HG02610 (cell line): ENCODE measurements around the gene SRGAP2B.
"Not testable (repeated sequence)": the region's sequence is repeated elsewhere in the genome, so short reads cannot be mapped to it uniquely, and the experiment has no call there.

Experiments
- ATAC-seq: cut with Tn5 transposase; IDR thresholded peaks from one replicate; pipeline ENCODE4 v1.9.1; 2021; ENCODE audit warnings: mild to moderate bottlenecking, moderate library complexity; ENCODE audit not compliant: unreplicated experiment

The SRGAP2B gene

DNA sequence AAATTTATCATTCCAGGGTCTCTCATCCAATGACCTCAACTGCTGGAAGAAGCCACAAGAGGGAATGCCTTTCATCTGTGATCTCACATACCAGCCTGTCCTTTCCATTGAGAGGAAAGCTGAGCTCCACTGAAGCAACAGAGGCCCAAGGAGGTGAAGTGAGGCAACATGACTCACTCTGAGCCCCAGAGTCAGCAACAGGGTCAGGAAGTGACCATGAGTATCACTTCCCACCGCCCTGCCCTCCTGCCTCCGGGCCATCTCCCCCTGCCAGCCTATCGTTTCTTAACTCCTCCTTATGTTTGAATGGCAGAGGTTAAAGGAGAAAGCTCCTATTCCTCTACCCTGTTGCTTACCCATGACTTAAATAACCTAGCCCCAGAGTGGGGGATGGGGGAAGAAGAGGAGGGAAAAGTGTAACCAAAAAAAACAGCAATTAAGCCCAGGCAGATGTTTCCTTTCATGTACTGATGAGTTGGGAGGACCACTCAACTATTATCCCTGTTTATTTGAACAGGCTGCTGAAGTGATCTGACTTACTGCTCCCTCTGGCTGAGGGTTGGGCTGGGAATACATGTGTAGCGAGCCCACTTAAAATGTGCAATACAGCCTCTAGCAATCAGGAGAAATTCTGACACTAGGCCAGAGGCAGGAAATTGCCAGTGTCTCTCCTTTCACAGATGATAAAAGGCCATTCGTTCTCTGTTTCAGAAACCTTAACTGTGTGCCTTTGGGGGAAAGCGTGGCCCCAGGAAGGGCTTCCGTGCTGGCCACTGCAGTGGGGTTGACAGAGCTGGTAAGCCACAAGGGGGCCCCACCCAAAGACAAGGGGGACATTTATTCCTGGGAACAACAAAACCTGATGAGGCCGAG lies 177.7 kb downstream of the SRGAP2B start:
- ATAC-seq = not testable (repeated sequence)

DNA sequence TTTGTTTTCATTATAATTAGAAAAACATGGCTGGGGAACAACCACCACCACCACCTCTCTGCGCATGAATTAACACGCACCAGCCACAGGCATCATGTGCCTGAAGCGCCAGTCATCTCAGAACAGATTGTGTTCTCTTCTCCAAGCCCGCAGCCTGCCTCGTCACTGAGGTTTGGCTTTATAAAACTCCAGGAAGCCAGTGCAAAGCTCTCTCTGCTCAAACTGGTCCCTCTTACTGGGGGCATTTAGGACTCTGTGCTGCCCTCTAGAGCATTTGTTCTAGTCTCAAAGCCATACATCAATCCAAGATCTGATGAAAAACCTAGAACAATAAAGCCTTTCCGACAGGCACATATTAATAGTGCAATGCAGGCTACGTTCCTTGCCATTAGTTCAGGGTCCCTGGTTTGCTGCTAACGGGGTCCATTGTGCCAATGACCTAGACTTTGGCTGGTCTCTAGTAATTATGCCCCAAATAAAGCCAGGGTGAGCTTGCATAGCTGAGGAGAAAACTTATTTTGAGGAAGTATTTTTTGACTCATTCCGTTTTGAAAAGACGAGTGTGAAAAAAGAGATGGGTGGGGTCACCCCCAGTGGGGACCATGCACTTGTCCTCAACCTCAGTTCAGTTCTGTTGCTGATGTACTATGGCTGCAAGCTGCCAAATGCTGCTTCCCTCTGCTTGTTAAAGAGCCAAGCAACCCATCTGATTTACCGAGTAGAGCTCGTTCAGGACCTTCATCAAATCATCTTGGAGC lies 181.0 kb downstream of the SRGAP2B start:
- peak; percentile 63 for ATAC-seq

DNA sequence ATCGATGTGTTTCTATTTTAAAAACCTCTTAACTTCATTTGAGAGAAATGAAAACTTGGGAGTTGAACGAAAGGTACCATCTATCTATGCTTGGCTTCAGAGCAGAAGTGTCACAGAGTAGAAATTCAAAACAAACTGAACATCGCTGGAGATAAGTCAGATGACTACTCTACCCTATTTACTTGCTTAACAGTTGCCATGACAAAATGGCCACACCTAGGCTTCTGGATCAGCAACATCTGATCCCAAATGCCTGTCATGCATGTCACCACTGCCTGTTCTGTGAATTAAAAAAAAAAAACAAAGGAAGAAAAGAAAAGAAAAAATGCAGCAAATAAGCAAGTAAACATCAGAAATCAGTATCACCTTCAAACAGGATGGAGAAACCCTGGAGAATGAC lies 181.7 kb downstream of the SRGAP2B start:
- ATAC-seq = not testable (repeated sequence)

DNA sequence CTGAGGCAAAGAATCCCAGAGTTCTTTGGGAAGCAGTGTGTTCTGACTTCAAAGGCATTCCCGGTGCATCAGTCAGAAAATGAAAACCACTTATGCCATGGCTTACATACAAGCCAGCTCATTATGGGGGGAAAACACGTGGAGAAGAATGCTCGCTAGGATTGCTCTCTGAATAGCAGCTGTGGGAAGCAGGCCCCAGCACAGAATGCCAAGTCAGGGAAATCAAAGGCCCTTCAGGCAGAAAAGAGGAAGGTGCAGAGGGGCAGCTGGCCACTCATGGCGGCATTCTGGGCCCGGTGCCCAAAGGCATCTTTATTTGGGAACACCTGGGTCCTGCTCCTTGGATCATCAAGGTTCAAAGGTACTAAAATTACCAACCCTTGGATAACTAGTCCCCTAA lies 184.4 kb downstream of the SRGAP2B start:
- not testable (repeated sequence) for ATAC-seq

DNA sequence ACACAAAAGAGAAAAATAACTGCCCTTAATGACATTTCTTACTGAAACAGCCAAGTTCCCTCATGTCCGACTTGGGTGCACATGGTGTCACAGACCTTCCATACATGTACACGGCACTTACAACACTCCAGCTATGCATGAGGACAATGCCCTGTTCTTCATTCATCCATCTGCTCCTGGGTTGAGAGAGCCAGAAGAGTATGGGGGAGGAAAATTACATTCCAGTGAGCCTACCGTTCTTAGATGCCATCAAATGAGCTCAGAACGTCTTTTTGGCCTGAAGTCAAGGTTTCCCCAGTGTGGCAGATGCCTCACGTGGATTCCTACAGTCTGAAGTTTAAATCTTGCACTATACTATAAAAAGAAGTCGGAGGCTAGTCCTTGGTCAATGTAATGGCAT lies 194.3 kb downstream of the SRGAP2B start:
- not testable (repeated sequence) for ATAC-seq

DNA sequence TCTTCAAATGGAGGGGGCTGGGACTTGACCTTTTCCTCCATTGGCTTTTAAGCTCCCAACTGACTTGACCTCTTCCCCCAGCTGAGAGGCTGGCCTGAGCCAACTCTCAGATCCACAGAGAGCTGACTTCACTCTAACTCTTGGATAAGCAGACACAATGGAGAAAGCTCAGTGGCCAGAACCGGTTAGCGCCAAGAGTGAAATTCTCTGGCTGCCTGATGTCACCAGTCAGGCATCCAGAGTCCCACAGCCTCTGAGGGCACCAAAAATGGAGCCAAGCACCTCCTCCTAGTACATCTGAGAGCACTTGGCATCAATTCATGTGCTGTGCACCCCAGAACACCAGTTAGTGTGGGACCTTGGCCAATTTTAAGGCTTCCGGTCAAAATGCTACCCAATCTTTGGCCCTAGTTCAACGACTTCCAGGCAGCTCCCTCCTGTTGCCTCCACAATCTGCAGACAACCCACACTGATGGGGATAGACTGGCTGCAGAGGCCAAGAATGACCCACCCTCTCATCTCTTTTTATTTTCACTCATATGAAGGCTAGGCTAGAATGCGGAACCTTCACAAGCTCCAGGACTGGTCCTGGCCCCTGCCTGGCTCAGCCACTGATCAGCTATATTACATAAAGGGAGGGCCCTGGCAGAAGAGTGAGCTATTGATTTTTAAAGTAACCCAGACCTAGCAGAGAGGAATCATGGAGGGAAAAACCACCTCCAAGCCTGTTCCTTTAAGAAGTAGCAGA lies 200.5 kb downstream of the SRGAP2B start:
- ATAC-seq = not testable (repeated sequence)

DNA sequence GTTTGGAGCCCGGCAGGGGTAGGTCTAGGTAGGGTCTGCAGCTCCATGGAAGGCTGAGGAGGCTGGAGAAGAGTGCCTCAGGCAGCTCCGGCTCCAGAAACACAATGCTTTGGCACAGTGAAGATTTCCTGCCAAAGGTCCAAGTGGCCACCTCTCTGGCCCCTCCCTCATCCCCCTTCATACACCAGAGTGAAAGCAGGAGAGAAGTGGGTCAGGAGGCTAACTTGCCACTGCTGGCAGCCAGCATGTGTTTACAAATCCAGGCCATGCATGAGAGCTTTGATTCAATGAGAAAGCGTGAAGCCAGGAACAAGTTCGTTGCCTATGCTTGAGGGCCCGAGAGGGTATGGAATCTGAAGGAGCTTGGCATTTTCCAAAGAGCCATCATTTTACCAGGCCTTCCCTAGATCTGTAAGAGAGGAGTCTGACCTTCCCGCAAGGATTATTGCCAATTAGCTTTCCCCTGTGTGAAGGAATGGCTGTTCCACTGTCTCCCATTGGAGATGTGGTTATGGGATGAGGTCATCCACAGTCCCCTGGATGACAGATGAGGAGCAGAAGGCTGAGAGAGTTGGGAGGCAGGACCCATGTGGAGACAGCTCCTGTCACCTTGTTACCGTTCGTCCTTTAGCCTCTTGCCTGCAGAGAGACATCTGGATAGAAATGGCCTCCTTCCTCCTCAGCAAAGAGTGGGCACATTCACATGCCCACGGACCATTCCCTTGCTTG lies 201.3 kb downstream of the SRGAP2B start:
- ATAC-seq = not testable (repeated sequence)

DNA sequence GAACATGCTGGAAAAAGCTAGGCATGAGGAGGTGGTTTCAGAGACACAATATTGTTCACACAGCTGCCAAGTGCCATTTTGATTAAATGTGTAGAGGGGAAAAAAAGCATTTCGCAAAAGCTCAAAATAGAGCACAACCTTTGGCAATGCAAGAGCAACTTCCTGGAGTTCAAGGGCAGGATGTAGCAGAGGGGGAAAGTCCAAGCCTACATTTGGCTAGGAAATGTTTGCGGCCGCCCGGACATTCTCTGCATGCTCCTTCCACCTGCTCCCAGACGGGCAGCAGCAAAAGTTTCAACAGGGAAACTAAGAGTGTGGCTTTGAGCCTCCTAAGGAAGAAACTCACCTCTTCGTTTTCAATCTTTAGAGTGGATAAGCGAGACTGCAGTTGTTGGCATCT lies 202.1 kb downstream of the SRGAP2B start:
- not testable (repeated sequence) for ATAC-seq

DNA sequence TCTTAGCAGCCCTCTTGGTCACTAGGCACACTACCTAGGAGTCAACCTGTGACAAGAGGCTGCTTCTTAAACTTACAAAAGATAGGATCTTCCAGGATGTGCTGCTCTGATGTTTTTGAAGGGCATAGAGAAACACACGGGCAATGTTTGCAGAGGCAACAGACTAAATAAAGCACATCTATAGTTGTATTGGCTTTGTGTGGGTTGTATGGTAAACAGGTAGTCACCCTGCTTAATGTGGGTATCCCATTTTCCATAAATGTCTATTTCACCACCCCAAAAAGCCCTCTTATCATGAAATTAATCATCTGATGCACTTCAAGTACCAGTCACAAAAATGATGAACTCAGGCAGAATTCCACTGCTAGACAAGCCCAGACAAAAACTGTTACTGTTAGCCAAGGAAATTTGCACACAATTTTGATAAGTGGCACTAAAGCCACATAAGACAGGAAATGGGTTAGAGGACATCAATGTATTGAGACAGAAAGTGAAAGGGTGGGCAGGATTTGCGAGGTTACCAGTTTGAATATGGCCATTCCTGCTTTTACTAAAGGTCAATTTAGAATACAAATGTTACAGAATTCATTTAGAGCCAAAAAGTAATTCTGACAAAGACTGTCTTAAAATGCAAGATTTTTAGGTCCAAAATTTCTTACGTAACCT lies 205.5 kb downstream of the SRGAP2B start:
- ATAC-seq = not testable (repeated sequence)

DNA sequence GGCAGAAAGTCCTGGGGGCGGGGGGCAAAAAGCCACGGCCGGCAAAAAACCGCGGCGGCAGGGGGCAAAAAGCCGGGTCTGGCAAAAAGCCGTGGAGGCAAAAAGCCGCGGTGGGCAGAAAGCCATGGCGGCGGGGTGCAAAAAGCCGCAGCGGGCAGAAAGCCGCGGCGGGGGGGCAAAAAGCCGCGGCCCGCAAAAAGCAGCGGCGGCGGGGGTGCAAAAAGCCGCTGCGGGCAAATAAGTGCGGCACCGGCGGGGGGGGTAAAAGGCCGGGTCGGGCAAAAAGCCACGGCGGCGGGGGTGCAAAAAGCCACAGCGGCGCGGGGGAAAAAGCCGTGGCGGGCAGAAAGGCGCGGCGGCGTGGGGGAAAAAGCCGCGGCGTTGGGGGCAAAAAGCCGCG lies 212.1 kb downstream of the SRGAP2B start:
- ATAC-seq = not testable (repeated sequence)

DNA sequence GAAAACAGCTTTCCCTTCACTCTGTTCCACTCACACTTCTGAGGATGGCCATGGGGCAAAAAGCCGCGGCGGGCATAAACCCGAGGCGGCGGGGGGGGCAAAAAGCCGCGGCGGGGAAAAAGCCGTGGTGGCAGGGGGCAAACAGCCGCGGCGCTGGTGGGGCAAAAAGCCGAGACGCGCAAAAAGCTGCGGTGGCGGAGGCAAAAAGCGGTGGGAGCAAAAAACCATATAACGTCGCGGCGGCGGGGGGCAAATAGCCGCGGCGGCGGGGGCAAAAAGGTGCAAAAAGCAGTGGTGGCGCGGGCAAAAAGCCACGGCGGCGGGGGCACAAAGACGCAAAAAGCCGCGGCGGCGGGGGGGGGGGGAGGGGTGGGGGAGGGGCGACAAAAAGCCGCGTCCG lies 212.8 kb downstream of the SRGAP2B start:
- not testable (repeated sequence) for ATAC-seq

DNA sequence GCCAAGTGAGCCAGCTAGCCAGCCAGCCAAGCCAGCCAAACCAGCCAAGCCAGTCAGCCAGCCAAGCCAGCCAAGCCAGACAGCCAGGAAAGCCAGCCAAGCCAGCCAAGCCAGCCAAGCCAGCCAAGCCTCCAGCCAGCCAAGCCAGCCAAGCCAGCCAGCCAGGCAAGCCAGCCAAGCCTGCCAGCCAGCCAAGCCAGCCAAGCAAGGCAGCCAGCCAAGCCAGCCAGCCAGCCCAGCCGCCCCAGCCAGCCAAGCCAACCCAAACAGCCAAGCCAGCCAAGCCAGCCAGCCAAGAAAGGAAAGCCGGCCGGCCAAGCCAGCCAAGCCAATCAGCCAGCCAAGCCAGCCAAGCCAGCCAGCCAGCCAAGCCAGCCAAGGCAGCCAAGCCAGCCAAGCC lies 236.5 kb downstream of the SRGAP2B start:
- ATAC-seq = not testable (repeated sequence)
